GM23248 (cell line): ENCODE results near the gene ARGFX.

Experiments used
- EZH2 ChIP-seq: fragments of 200-600 bp; sonication (generic); IDR thresholded peaks from 2 replicates; pipeline ENCODE4 v1.6.1; 2018; ENCODE audit warnings: antibody characterized with exemption, mild to moderate bottlenecking; ENCODE audit not compliant: insufficient read depth, poor library complexity, severe bottlenecking
- EZH2phosphoT487 ChIP-seq: fragments of 200-600 bp; sonication (generic); IDR thresholded peaks from 2 replicates; pipeline ENCODE4 v1.6.1; 2018; ENCODE audit warnings: antibody characterized with exemption, moderate library complexity, mild to moderate bottlenecking, low read depth; ENCODE audit not compliant: insufficient read depth

DNA sequence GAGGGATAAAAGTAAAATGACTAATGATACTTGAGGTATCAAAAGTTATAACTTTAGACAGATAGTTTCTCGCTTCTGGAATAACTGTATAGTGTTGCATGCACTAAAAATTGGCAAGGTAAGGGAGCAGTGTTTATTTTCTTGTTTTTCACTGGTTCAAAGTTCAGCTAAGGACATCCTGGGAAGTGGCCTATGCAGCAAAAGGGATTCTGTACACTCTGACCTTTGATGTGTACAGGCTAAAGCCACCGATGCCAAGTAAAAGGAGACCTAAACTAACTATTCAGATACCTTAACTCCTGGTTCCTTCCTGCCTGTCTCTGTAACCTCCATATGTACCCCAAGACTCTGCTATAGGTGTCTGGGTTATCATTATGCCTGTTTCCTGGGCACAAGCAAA is 27.1 kb downstream of the ARGFX start:
- no peak for TF ChIP-seq EZH2
- TF ChIP-seq EZH2phosphoT487: no peak
